Keratinocyte (primary cell): ENCODE results near the gene TBL2. TPM values are rescaled to one million over a fixed set of nuclear protein-coding genes. Genes with fewer than 3 reads are reported as not detected.

Experiments used
- DNase-seq: peaks from one replicate; pipeline ENCODE4 v3.0.0-alpha.2; 2011; ENCODE audit warnings: low read depth, missing footprints, low spot score
- FAIRE-seq: peaks from 2 replicates; lab custom pipeline; 2011; peaks lifted over from hg19 to GRCh38; lab: Jason Lieb, UNC
- H2AFZ ChIP-seq: 2 replicates; pipeline ENCODE4 v1.6.0; 2012; ENCODE audit warnings: low read length, control low read depth, inconsistent platforms; ENCODE audit not compliant: control insufficient read depth
- H3K27ac ChIP-seq: 2 replicates; pipeline ENCODE4 v1.5.1; 2011; ENCODE audit warnings: low read length; ENCODE audit not compliant: control insufficient read depth, insufficient read depth
- H3K27me3 ChIP-seq: 3 replicates; pipeline ENCODE4 v1.6.0; 2011; ENCODE audit warnings: low read length; ENCODE audit not compliant: control insufficient read depth, insufficient read depth; ENCODE audit errors: extremely low read depth
- H3K36me3 ChIP-seq, 2 experiments: 2 replicates in 1 of 2; 3 replicates in 1 of 2; pipeline ENCODE4 v1.5.1; 2011; ENCODE audit warnings: low read length in 2 of 2, mild to moderate bottlenecking in 1 of 2; ENCODE audit not compliant: control insufficient read depth in 2 of 2, insufficient read depth in 2 of 2; ENCODE audit errors: extremely low read depth in 1 of 2
- H3K4me1 ChIP-seq: 3 replicates; pipeline ENCODE4 v1.5.1; 2011; ENCODE audit warnings: low read length; ENCODE audit not compliant: control insufficient read depth, insufficient read depth; ENCODE audit errors: extremely low read depth
- H3K4me2 ChIP-seq: 3 replicates; pipeline ENCODE4 v1.6.0; 2011; ENCODE audit warnings: low read depth, low read length; ENCODE audit not compliant: control insufficient read depth, insufficient read depth; ENCODE audit errors: extremely low read depth
- H3K4me3 ChIP-seq, 3 experiments: fragments of 200-600 bp in 1 of 3; sonication (generic) in 1 of 3; 2 replicates in 2 of 3; 3 replicates in 1 of 3; pipeline ENCODE4 v1.5.1; 2011 to 2016; ENCODE audit warnings: low read length in 3 of 3, mild to moderate bottlenecking in 3 of 3, control low read depth in 2 of 3, inconsistent platforms in 1 of 3, low read depth in 1 of 3, mixed read lengths in 1 of 3, mixed run types in 1 of 3, moderate library complexity in 1 of 3; ENCODE audit not compliant: control insufficient read depth in 2 of 3, insufficient read depth in 2 of 3; ENCODE audit errors: extremely low read depth in 1 of 3
- H3K79me2 ChIP-seq: 2 replicates; pipeline ENCODE4 v1.6.0; 2012; ENCODE audit warnings: low read length; ENCODE audit not compliant: control insufficient read depth, insufficient read depth
- H3K9ac ChIP-seq: 3 replicates; pipeline ENCODE4 v1.6.0; 2011; ENCODE audit warnings: low read length; ENCODE audit not compliant: control insufficient read depth, insufficient read depth; ENCODE audit errors: extremely low read depth
- H3K9me1 ChIP-seq: 3 replicates; pipeline ENCODE4 v1.6.0; 2011; ENCODE audit warnings: low read length; ENCODE audit not compliant: control insufficient read depth, insufficient read depth; ENCODE audit errors: extremely low read depth
- H3K9me3 ChIP-seq: 2 replicates; pipeline ENCODE4 v1.5.1; 2012; ENCODE audit warnings: low read depth, low read length; ENCODE audit not compliant: control insufficient read depth
- H4K20me1 ChIP-seq: 3 replicates; pipeline ENCODE4 v1.6.0; 2011; ENCODE audit warnings: low read length; ENCODE audit not compliant: control insufficient read depth, insufficient read depth; ENCODE audit errors: extremely low read depth
- CTCF ChIP-seq, 3 experiments: IDR thresholded peaks in 1 of 3; conservative IDR thresholded peaks in 1 of 3; optimal IDR thresholded peaks in 1 of 3; 2 replicates in 2 of 3; 3 replicates in 1 of 3; pipeline versions ENCODE3 to v1.5.1; 2011; ENCODE audit warnings: low read length in 3 of 3, mild to moderate bottlenecking in 3 of 3, moderate library complexity in 2 of 3, control low read depth in 1 of 3, inconsistent platforms in 1 of 3; ENCODE audit not compliant: insufficient read depth in 2 of 3; ENCODE audit errors: extremely low read depth in 1 of 3
- EZH2 ChIP-seq: IDR thresholded peaks from one replicate; pipeline ENCODE4 v1.6.1; 2012; ENCODE audit warnings: inconsistent platforms, mild to moderate bottlenecking, low read length, moderate library complexity
- dilution Hi-C: fragments of 300-500 bp; cut with MboI; formaldehyde crosslinking; loops from one replicate; pipeline ENCODE4 v1.7.0; 2020; ENCODE audit warnings: low sequenced_read_pairs; ENCODE audit not compliant: extremely low pct_ligation_motif_present
- polyA plus RNA-seq, 5 experiments: library from polyadenylated mRNA; depleted of rRNA in 3 of 5; stranded (reverse) in 3 of 5; stranded (forward) in 1 of 5; unstranded in 1 of 5; fragments of >200 nt; gene quantifications; 1 replicate in 1 of 5; 2 replicates in 3 of 5; 3 replicates in 1 of 5; pipeline versions ENCODE4 v1.2.1 to v1.2.3, GENCODE V29; 2011 to 2012; ENCODE audit warnings: missing spikeins in 2 of 5, low read depth in 1 of 5, low replicate concordance in 1 of 5

Gene TBL2
- polyA plus RNA-seq, 1 donor (not counting 4 experiments of a cell fraction or from before 2014, with no cell fraction given): 29.4 TPM

GRCh38 chr7:73520673-73521635 lies 57.4 kb downstream of the TBL2 start:
- Histone ChIP-seq H4K20me1 (peaks cover 11% of the 10 kb centered on the region), H3K79me2 (peaks cover 53% of the 10 kb centered on the region), H3K9me1 (no peaks in the 10 kb centered on the region), H3K27me3 (no peaks in the 10 kb centered on the region), H3K36me3 (peaks cover 0 to 14% of the 10 kb centered on the region in 2 experiments), H3K4me2 (peak overlapping the region; percentile 100), H3K9ac (peak overlapping the region; percentile 86), H2AFZ (no peak overlapping the region), H3K4me3 (peak overlapping the region; percentile 58 to 92 (median 88)), H3K9me3 (no peaks in the 10 kb centered on the region), H3K27ac (peak overlapping the region; percentile 67), H3K4me1 (peaks cover 21% of the 10 kb centered on the region)
- DNase-seq (no peak), FAIRE-seq (no peak)
- TF ChIP-seq EZH2 (no peak), CTCF (optimal IDR thresholded peaks at IDR 0.05 in 1 of 3, IDR thresholded peaks at IDR 0.05 in 1 of 3, conservative IDR thresholded peaks at IDR 0.05 in 1 of 3; ENCODE audit: extremely low read depth in 1 of 3, insufficient read depth in 2 of 3, low read length in 3 of 3) (no peak)
- dilution Hi-C loops: no loop called here

- Histone ChIP-seq H2AFZ (no peak overlapping the region), H3K9me3 (no peaks in the 10 kb centered on the region), H3K4me2 (peak overlapping the region; percentile 100), H3K4me3 (peak overlapping the region; percentile 58 to 92 (median 88)), H3K9me1 (no peaks in the 10 kb centered on the region), H4K20me1 (peaks cover 11% of the 10 kb centered on the region), H3K79me2 (peaks cover 62% of the 10 kb centered on the region), H3K4me1 (peaks cover 21% of the 10 kb centered on the region), H3K27ac (peak overlapping the region; percentile 67), H3K27me3 (no peaks in the 10 kb centered on the region), H3K9ac (peak overlapping the region; percentile 86), H3K36me3 (peaks cover 2 to 21% of the 10 kb centered on the region in 2 experiments)
- DNase-seq (no peak), FAIRE-seq (no peak)
- TF ChIP-seq EZH2 (no peak), CTCF (optimal IDR thresholded peaks at IDR 0.05 in 1 of 3, IDR thresholded peaks at IDR 0.05 in 1 of 3, conservative IDR thresholded peaks at IDR 0.05 in 1 of 3; ENCODE audit: extremely low read depth in 1 of 3, insufficient read depth in 2 of 3, low read length in 3 of 3) (no peak)
- dilution Hi-C loops: no loop called here
Measured at GRCh38 chr7:73519867-73520672, 58.3 kb downstream of the TBL2 start.
